ENCODE data around the gene PRM2.

DNA sequence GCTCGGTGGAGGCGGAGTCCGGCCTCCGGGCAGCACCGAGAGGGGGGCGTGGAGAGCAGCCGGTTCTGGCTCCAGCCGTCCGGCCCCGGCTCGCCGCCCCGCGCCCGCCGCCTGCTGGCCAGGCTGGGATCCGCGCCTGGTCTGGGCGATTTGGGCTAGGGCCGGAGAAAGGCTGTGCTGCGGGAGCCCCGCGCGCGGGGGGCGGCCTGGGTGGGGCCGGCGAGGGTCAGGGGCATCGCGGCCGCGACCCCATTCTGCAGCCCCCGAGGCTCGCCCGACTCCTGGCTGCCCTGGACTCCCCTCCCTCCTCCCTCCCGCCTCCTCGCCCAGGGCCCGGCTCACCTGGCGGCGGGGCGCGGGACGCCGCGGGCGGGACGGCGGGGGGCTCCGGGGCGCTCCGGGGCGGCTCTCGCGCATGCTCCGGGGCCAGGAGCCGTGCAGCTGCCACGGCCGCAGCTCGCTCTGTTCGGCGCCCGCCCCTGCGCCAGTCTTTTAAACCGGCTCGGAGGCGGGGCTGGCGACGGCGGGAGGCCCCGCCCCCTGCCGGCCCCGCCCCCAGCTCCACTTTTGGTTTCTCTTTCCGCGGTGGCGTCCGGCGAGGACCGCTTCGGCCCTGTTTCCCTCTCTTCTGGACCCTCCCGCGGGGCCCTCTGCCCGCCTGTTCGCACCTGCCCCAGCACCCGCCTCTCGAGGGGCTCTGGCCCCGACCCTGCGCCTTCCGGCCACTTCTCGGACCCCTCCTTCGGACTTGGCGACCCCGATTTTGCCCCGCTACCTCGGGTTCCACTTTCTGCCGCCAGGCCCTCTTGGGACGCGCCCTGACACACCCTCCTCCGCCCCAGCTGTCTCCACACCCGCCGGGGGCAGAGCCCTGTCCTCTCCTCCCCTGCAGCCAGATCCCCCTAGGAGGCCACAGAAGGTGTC lies 20.3 kb downstream of the PRM2 start, which contains the start of gene SOCS1:
- TF ChIP-seq POLR2AphosphoS5 (IDR thresholded peaks at IDR 0.05): peak; percentile 64
- TF ChIP-seq, protein P1, sequence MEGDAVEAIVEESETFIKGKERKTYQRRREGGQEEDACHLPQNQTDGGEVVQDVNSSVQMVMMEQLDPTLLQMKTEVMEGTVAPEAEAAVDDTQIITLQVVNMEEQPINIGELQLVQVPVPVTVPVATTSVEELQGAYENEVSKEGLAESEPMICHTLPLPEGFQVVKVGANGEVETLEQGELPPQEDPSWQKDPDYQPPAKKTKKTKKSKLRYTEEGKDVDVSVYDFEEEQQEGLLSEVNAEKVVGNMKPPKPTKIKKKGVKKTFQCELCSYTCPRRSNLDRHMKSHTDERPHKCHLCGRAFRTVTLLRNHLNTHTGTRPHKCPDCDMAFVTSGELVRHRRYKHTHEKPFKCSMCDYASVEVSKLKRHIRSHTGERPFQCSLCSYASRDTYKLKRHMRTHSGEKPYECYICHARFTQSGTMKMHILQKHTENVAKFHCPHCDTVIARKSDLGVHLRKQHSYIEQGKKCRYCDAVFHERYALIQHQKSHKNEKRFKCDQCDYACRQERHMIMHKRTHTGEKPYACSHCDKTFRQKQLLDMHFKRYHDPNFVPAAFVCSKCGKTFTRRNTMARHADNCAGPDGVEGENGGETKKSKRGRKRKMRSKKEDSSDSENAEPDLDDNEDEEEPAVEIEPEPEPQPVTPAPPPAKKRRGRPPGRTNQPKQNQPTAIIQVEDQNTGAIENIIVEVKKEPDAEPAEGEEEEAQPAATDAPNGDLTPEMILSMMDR (IDR thresholded peaks at IDR 0.05): peak; percentile 82 to 97 (median 94)

Data from prostate gland (tissue), 2 donors.